H1 (cell line): Measurements from ENCODE around the gene TBX2. TPM values are rescaled to one million over a fixed set of nuclear protein-coding genes. Genes with fewer than 3 reads are reported as not detected.

Experiments
- CTCF ChIA-PET: fragments of 300-600 bp; sonication (Branson Sonifier 250); formaldehyde crosslinking; loops from one replicate; lab custom pipeline; 2021; ENCODE audit not compliant: partially characterized antibody; lab: Charles Lee
- POLR2A ChIA-PET: fragments of 300-600 bp; sonication (Branson Sonifier 250); formaldehyde crosslinking; loops from one replicate; lab custom pipeline; 2021; ENCODE audit warnings: inconsistent platforms; ENCODE audit not compliant: partially characterized antibody; lab: Charles Lee
- DNase-seq, 2 experiments: peaks; one replicate each; pipeline versions ENCODE4 v3.0.0 to v3.0.0-alpha.2; 2010 to 2022; ENCODE audit warnings: low spot score in 2 of 2, low read depth in 1 of 2, mixed read lengths in 1 of 2
- FAIRE-seq: peaks from 2 replicates; lab custom pipeline; 2011; peaks lifted over from hg19 to GRCh38; lab: Jason Lieb, UNC
- H2AFZ ChIP-seq: 2 replicates; pipeline ENCODE4 v1.8.1; 2012; ENCODE audit warnings: low read length, inconsistent platforms
- H2AK5ac ChIP-seq: 2 replicates; pipeline ENCODE4 v1.6.1; 2013; ENCODE audit warnings: low read depth, low read length
- H2BK120ac ChIP-seq: replicated peaks from 2 replicates; pipeline ENCODE3; 2013; ENCODE audit warnings: low read depth, low read length, inconsistent platforms
- H2BK12ac ChIP-seq: 2 replicates; pipeline ENCODE4 v1.6.1; 2013; ENCODE audit warnings: low read depth, low read length
- H2BK15ac ChIP-seq: 2 replicates; pipeline ENCODE4 v1.6.1; 2013; ENCODE audit warnings: low read length
- H2BK20ac ChIP-seq: 2 replicates; pipeline ENCODE4 v1.6.1; 2013; ENCODE audit warnings: low read length
- H2BK5ac ChIP-seq: 2 replicates; pipeline ENCODE4 v1.6.1; 2013; ENCODE audit warnings: low read depth, low read length
- H3K14ac ChIP-seq: 2 replicates; pipeline ENCODE4 v1.6.1; 2013; ENCODE audit warnings: inconsistent platforms; ENCODE audit not compliant: insufficient read length
- H3K18ac ChIP-seq: 2 replicates; pipeline ENCODE4 v1.6.1; 2013; ENCODE audit warnings: low read length; ENCODE audit errors: extremely low read depth
- H3K23ac ChIP-seq: 2 replicates; pipeline ENCODE4 v1.6.1; 2013; ENCODE audit warnings: inconsistent platforms; ENCODE audit not compliant: insufficient read length
- H3K23me2 ChIP-seq: 2 replicates; pipeline ENCODE4 v1.6.1; 2013; ENCODE audit warnings: low read depth, low read length
- H3K27ac ChIP-seq: 2 replicates; pipeline ENCODE4 v1.6.1; 2011; ENCODE audit warnings: low read depth, low read length, inconsistent platforms
- H3K27me3 ChIP-seq, 4 experiments: replicated peaks in 1 of 4; 1 replicate in 1 of 4; 2 replicates in 3 of 4; pipeline versions ENCODE4 v1.6.1 to v1.8.1; 2011 to 2013; ENCODE audit warnings: low read length in 3 of 4, mild to moderate bottlenecking in 3 of 4, inconsistent platforms in 2 of 4, mixed read lengths in 2 of 4, moderate library complexity in 1 of 4; ENCODE audit not compliant: control insufficient read depth in 3 of 4, insufficient read depth in 3 of 4; ENCODE audit errors: extremely low read depth in 1 of 4
- H3K36me3 ChIP-seq, 4 experiments: 2 replicates each; pipeline versions ENCODE4 v1.6.1 to v1.8.1; 2011 to 2013; ENCODE audit warnings: mild to moderate bottlenecking in 4 of 4, low read length in 3 of 4, moderate library complexity in 2 of 4, control low read depth in 1 of 4, inconsistent platforms in 1 of 4; ENCODE audit not compliant: insufficient read depth in 4 of 4, control insufficient read depth in 2 of 4
- H3K4ac ChIP-seq: replicated peaks from 2 replicates; pipeline ENCODE3; 2013; ENCODE audit warnings: low read length, low read depth, mixed read lengths, inconsistent platforms; ENCODE audit not compliant: insufficient read length
- H3K4me1 ChIP-seq, 4 experiments: replicated peaks in 1 of 4; 1 replicate in 1 of 4; 2 replicates in 3 of 4; pipeline versions ENCODE4 v1.6.1 to v1.8.1; 2011 to 2013; ENCODE audit warnings: low read length in 3 of 4, inconsistent platforms in 2 of 4, mixed read lengths in 1 of 4; ENCODE audit not compliant: insufficient read depth in 4 of 4, control insufficient read depth in 3 of 4
- H3K4me2 ChIP-seq, 2 experiments: 2 replicates each; pipeline versions ENCODE4 v1.6.1 to v1.8.1; 2011 to 2013; ENCODE audit warnings: low read depth in 2 of 2, low read length in 2 of 2, control low read depth in 1 of 2, inconsistent platforms in 1 of 2, mild to moderate bottlenecking in 1 of 2; ENCODE audit not compliant: insufficient read depth in 1 of 2
- H3K4me3 ChIP-seq, 4 experiments: fragments of 200-600, 300-600 bp in 1 of 4; sonication (generic), shearing (Covaris generic), sonication (Bioruptor Twin) in 1 of 4; 2 replicates each; pipeline versions ENCODE4 v1.5.1 to v1.8.1; 2011 to 2016; ENCODE audit warnings: low read length in 4 of 4, low read depth in 3 of 4, control low read depth in 2 of 4, inconsistent platforms in 2 of 4, mild to moderate bottlenecking in 2 of 4, mixed read lengths in 1 of 4, moderate library complexity in 1 of 4; ENCODE audit not compliant: insufficient read depth in 2 of 4; ENCODE audit errors: extremely low read depth in 1 of 4
- H3K56ac ChIP-seq: replicated peaks from 2 replicates; pipeline ENCODE3; 2013; ENCODE audit warnings: low read depth, mild to moderate bottlenecking, mixed read lengths, low read length, inconsistent platforms; ENCODE audit not compliant: insufficient read length
- H3K79me1 ChIP-seq: 2 replicates; pipeline ENCODE4 v1.6.1; 2013; ENCODE audit warnings: low read depth, low read length, control low read depth
- H3K79me2 ChIP-seq, 2 experiments: 2 replicates each; pipeline versions ENCODE4 v1.6.1 to v1.8.1; 2012 to 2013; ENCODE audit warnings: low read length in 2 of 2, mild to moderate bottlenecking in 2 of 2, inconsistent platforms in 1 of 2; ENCODE audit not compliant: insufficient read depth in 2 of 2, control insufficient read depth in 1 of 2
- H3K9ac ChIP-seq, 4 experiments: replicated peaks in 1 of 4; 1 replicate in 1 of 4; 2 replicates in 3 of 4; pipeline versions ENCODE4 v1.6.1 to v1.8.1; 2011 to 2013; ENCODE audit warnings: low read depth in 3 of 4, low read length in 3 of 4, control low read depth in 2 of 4, mild to moderate bottlenecking in 2 of 4, moderate library complexity in 2 of 4, inconsistent platforms in 1 of 4; ENCODE audit errors: extremely low read depth in 1 of 4
- H3K9me3 ChIP-seq, 2 experiments: 2 replicates each; pipeline versions ENCODE4 v1.6.1 to v1.8.1; 2012 to 2013; ENCODE audit warnings: mild to moderate bottlenecking in 2 of 2, moderate library complexity in 2 of 2, control low read depth in 1 of 2, inconsistent platforms in 1 of 2, low read depth in 1 of 2, low read length in 1 of 2, mixed read lengths in 1 of 2; ENCODE audit not compliant: insufficient read depth in 2 of 2
- H4K20me1 ChIP-seq, 2 experiments: replicated peaks in 1 of 2; 2 replicates each; pipeline versions ENCODE3 to v1.8.1; 2011 to 2013; ENCODE audit warnings: inconsistent platforms in 2 of 2, low read length in 2 of 2, mild to moderate bottlenecking in 1 of 2; ENCODE audit not compliant: insufficient read depth in 2 of 2, control insufficient read depth in 1 of 2
- H4K5ac ChIP-seq: 2 replicates; pipeline ENCODE4 v1.6.1; 2013; ENCODE audit warnings: low read length, low read depth, mixed read lengths, inconsistent platforms; ENCODE audit not compliant: insufficient read length
- H4K8ac ChIP-seq: 2 replicates; pipeline ENCODE4 v1.8.0; 2013; ENCODE audit warnings: mild to moderate bottlenecking, moderate library complexity, low read length, inconsistent platforms; ENCODE audit not compliant: insufficient read depth; ENCODE audit errors: extremely low read depth
- H4K91ac ChIP-seq: replicated peaks from 2 replicates; pipeline ENCODE3; 2013; ENCODE audit warnings: low read length, mixed read lengths, inconsistent platforms; ENCODE audit not compliant: insufficient read length
- GTF2F1 ChIP-seq: IDR thresholded peaks from 2 replicates; pipeline ENCODE4 v1.6.1; 2012; ENCODE audit warnings: low read depth, low read length, improper control_type of control experiment, borderline replicate concordance
- WGBS, 2 experiments: shearing (Covaris generic) in 1 of 2; methylation state at CpG; one replicate each; pipeline versions ENCODE4 v1.1.6 to v1.1.7; 2013 to 2015; ENCODE audit warnings: low lambda C conversion rate in 2 of 2, mixed read lengths in 2 of 2, inconsistent platforms in 1 of 2, low coverage in 1 of 2, missing lambda C conversion rate in 1 of 2; ENCODE audit not compliant: insufficient replicate concordance in 2 of 2, insufficient coverage in 1 of 2, insufficient read length in 1 of 2; ENCODE audit errors: extremely low coverage in 1 of 2, missing lambda C conversion rate in 1 of 2; 5-methylcytosine and 5-hydroxymethylcytosine counted together
- polyA plus RNA-seq, 7 experiments: library from polyadenylated mRNA; depleted of rRNA in 3 of 7; stranded (reverse) in 5 of 7; unstranded in 2 of 7; fragments of >200 nt in 5 of 7; fragments of 200-250 nt in 2 of 7; gene quantifications; 1 replicate in 5 of 7; 2 replicates in 1 of 7; 4 replicates in 1 of 7; pipeline versions ENCODE4 v1.2.1 to v1.2.3, GENCODE V29; 2011 to 2013; ENCODE audit warnings: missing spikeins in 2 of 7, mixed read lengths in 2 of 7
- total RNA-seq: library from RNA; stranded (reverse); fragmentation: NEBNext Ultra II Directional; extraction: Animal tissue kit (Norgen Biotek cat#: 25700); gene quantifications from 2 replicates; pipeline ENCODE4 v1.2.1, GENCODE V29; 2021

TBX2 gene
- total and polyA plus RNA-seq, 2 of the 8 experiments (the other 6 are each of a cell fraction or from before 2014, with no cell fraction given) = not detected

DNA sequence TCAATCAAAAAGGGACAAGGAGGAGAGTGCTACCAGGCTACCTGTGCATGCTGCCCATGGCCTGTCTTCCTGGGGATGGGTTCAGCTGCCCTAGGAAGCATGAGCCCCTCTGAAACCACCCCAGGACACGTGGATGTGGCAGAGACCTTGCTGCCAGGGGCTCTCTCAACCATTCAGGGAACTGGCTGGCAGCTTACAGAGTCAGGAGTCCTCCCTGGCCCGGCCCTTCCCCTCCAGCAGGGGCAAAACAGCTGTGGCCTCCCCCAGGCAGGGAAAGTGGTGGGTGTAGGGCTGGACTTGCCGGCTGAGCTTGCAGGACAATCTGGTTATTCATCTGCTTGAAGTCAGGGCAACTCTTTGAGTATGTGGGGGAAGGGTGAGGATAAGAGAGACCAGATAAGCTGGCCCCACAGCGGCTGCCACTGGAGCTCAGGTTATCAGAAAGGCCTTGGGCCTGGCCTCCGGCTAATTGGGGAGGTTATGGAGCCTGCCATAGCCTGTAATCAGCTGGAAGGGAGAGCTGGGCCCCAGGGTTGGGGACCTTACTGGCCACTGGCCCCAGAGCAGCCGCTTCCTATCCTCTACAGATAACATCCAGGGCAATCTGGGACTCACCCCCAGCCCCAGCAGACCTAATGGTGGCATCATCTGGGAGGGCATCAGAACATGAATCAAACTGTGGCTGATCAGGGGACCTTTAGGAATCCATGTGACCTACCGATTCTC lies 5.6 kb upstream of the TBX2 start:
- no peak overlapping the region for H3K18ac ChIP-seq
- H3K23me2 ChIP-seq = no peaks in the 10 kb centered on the region; the same call in 1 of the 2 replicates
- no peaks in the 10 kb centered on the region for H3K9me3 ChIP-seq
- H2BK120ac ChIP-seq = no peak overlapping the region
- H2BK20ac ChIP-seq = no peak overlapping the region
- H2BK12ac ChIP-seq = no peak overlapping the region
- 0 out of 2 replicates have a peak overlapping the region, but pooled peaks have one; percentile 29 for H2BK15ac ChIP-seq
- H2AK5ac ChIP-seq = no peak overlapping the region
- no peak overlapping the region for H3K14ac ChIP-seq
- no peak overlapping the region for H4K5ac ChIP-seq
- H3K4me2 ChIP-seq = no peak overlapping the region
- no peak overlapping the region for H2BK5ac ChIP-seq
- H3K9ac ChIP-seq = no peak overlapping the region
- no peak overlapping the region for H3K27ac ChIP-seq
- peaks cover 0 to 24% (median 13%) of the 10 kb centered on the region in 4 experiments; a peak in 5 of 7 replicates for H3K4me1 ChIP-seq
- H3K56ac ChIP-seq = no peak overlapping the region
- H3K4ac ChIP-seq = no peak overlapping the region
- ChIA-PET POLR2A (interaction anchor here (0.7 to 2.1 kb wide), 2 partner anchors 9 to 64 kb away, joined by 3 to 4 read pairs; no protein-coding TSS in a partner anchor), CTCF (interaction anchor here (0.8 to 3.3 kb wide), 18 partner anchors 9 to 423 kb away, joined by 3 to 31 read pairs (median 4); no protein-coding TSS in a partner anchor)
- H3K79me2 ChIP-seq = no peaks in the 10 kb centered on the region
- no peak overlapping the region for H3K23ac ChIP-seq
- peaks cover 0 to 6% (median 0%) of the 10 kb centered on the region in 4 experiments; a peak in 1 of 8 replicates for H3K36me3 ChIP-seq
- FAIRE-seq (no peak), DNase-seq (no peak)
- no peaks in the 10 kb centered on the region for H3K79me1 ChIP-seq
- H3K27me3 ChIP-seq = peaks cover 52 to 66% (median 63%) of the 10 kb centered on the region in 4 experiments
- WGBS, 2 experiments = 78% methylated on average over 7 of the region's 7 CpGs; no CpG with 5 or more reads in 1 of the 2 experiments
- H2AFZ ChIP-seq = no peak overlapping the region
- no peak overlapping the region for H3K4me3 ChIP-seq
- no peak overlapping the region for H4K8ac ChIP-seq
- no peak overlapping the region for H4K91ac ChIP-seq
- peaks cover 12 to 33% of the 10 kb centered on the region in 2 experiments for H4K20me1 ChIP-seq
- TF ChIP-seq GTF2F1 = no peak
